ENCODE results near the gene ZNF532.

DNA sequence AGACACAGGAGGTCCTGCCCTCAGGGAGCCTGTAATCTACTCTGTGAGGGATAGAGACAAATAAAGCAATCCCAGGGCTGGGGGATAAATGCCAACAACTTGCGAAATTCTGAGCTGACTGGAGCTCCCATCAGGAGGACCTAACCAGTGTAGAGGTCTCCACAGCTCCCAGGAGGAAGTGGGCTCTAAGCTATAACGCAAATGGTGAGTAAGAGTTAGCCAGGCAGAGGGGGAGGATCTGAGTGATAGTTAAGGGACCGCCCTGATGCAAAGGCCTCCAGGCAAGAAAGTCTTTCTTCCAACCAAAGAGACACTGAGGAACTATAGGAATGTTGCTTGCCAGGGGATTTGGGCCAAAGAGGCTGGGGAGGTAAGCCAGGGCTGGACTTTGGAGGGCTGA lies 16.0 kb upstream of the ZNF532 start:
- TF ChIP-seq, protein P1, sequence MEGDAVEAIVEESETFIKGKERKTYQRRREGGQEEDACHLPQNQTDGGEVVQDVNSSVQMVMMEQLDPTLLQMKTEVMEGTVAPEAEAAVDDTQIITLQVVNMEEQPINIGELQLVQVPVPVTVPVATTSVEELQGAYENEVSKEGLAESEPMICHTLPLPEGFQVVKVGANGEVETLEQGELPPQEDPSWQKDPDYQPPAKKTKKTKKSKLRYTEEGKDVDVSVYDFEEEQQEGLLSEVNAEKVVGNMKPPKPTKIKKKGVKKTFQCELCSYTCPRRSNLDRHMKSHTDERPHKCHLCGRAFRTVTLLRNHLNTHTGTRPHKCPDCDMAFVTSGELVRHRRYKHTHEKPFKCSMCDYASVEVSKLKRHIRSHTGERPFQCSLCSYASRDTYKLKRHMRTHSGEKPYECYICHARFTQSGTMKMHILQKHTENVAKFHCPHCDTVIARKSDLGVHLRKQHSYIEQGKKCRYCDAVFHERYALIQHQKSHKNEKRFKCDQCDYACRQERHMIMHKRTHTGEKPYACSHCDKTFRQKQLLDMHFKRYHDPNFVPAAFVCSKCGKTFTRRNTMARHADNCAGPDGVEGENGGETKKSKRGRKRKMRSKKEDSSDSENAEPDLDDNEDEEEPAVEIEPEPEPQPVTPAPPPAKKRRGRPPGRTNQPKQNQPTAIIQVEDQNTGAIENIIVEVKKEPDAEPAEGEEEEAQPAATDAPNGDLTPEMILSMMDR (IDR thresholded peaks at IDR 0.05): no peak
- TF ChIP-seq POLR2AphosphoS5 (IDR thresholded peaks at IDR 0.05; ENCODE audit: low read depth, low read length) (no peak), TCF7L2 (IDR thresholded peaks at IDR 0.05; ENCODE audit: low read depth, low read length) (no peak), SIN3A (IDR thresholded peaks at IDR 0.05; ENCODE audit: borderline replicate concordance, insufficient read depth, low read depth, low read length) (no peak)
- TF ChIP-seq, protein P2, sequence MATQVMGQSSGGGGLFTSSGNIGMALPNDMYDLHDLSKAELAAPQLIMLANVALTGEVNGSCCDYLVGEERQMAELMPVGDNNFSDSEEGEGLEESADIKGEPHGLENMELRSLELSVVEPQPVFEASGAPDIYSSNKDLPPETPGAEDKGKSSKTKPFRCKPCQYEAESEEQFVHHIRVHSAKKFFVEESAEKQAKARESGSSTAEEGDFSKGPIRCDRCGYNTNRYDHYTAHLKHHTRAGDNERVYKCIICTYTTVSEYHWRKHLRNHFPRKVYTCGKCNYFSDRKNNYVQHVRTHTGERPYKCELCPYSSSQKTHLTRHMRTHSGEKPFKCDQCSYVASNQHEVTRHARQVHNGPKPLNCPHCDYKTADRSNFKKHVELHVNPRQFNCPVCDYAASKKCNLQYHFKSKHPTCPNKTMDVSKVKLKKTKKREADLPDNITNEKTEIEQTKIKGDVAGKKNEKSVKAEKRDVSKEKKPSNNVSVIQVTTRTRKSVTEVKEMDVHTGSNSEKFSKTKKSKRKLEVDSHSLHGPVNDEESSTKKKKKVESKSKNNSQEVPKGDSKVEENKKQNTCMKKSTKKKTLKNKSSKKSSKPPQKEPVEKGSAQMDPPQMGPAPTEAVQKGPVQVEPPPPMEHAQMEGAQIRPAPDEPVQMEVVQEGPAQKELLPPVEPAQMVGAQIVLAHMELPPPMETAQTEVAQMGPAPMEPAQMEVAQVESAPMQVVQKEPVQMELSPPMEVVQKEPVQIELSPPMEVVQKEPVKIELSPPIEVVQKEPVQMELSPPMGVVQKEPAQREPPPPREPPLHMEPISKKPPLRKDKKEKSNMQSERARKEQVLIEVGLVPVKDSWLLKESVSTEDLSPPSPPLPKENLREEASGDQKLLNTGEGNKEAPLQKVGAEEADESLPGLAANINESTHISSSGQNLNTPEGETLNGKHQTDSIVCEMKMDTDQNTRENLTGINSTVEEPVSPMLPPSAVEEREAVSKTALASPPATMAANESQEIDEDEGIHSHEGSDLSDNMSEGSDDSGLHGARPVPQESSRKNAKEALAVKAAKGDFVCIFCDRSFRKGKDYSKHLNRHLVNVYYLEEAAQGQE (IDR thresholded peaks at IDR 0.05; ENCODE audit: insufficient read depth in 1 of 2, low read depth in 2 of 2, low read length in 1 of 2): no peak
